NT2/D1 (cell line): ENCODE data around the gene F13A1.

Experiments
- DNase-seq: peaks from one replicate; pipeline ENCODE4 v3.0.0-alpha.2; 2011; ENCODE audit warnings: low read depth, low spot score
- H3K27me3 ChIP-seq: 2 replicates; pipeline ENCODE4 v1.6.0; 2011; ENCODE audit warnings: mild to moderate bottlenecking; ENCODE audit not compliant: insufficient read length, insufficient read depth
- H3K36me3 ChIP-seq: 2 replicates; pipeline ENCODE4 v1.6.1; 2011; ENCODE audit warnings: mild to moderate bottlenecking, low read length, mixed read lengths; ENCODE audit not compliant: insufficient read depth, insufficient read length
- H3K4me1 ChIP-seq: 2 replicates; pipeline ENCODE4 v1.5.1; 2011; ENCODE audit not compliant: insufficient read depth, insufficient read length
- H3K4me3 ChIP-seq: 2 replicates; pipeline ENCODE4 v1.5.1; 2011; ENCODE audit warnings: low read depth; ENCODE audit not compliant: insufficient read length
- H3K9ac ChIP-seq: 2 replicates; pipeline ENCODE4 v1.6.0; 2011; ENCODE audit warnings: low read depth; ENCODE audit not compliant: insufficient read length
- H3K9me3 ChIP-seq: 2 replicates; pipeline ENCODE4 v1.5.1; 2011; ENCODE audit warnings: mild to moderate bottlenecking, low read length; ENCODE audit not compliant: insufficient read depth
- SUZ12 ChIP-seq: IDR thresholded peaks from 2 replicates; pipeline ENCODE4 v1.6.1; 2011; ENCODE audit not compliant: insufficient read length, insufficient read depth; ENCODE audit errors: extremely low read depth
- YY1 ChIP-seq: IDR thresholded peaks from 2 replicates; pipeline ENCODE4 v1.6.1; 2011; ENCODE audit not compliant: insufficient read length, insufficient read depth
- ZNF274 ChIP-seq: IDR thresholded peaks from 2 replicates; pipeline ENCODE4 v1.6.1; 2011; ENCODE audit warnings: mild to moderate bottlenecking, low read depth, low read length

The F13A1 gene

GRCh38 chr6:6225885-6226529 is 94.5 kb downstream of the F13A1 start:
- no peaks in the 10 kb centered on the region for H3K9me3 ChIP-seq
- no peaks in the 10 kb centered on the region for H3K27me3 ChIP-seq
- no peak for DNase-seq
- H3K36me3 ChIP-seq = no peaks in the 10 kb centered on the region
- H3K9ac ChIP-seq = no peak overlapping the region
- peaks cover 5% of the 10 kb centered on the region for H3K4me1 ChIP-seq
- TF ChIP-seq YY1 = no peak
- TF ChIP-seq SUZ12 = no peak
- TF ChIP-seq ZNF274 = no peak
- no peak overlapping the region for H3K4me3 ChIP-seq

- Histone ChIP-seq H3K9me3 (no peaks in the 10 kb centered on the region), H3K27me3 (no peaks in the 10 kb centered on the region), H3K9ac (no peak overlapping the region), H3K4me1 (peaks cover 2% of the 10 kb centered on the region), H3K36me3 (no peaks in the 10 kb centered on the region), H3K4me3 (no peak overlapping the region)
- DNase-seq = no peak
- no peak for TF ChIP-seq ZNF274
- no peak for TF ChIP-seq SUZ12
- TF ChIP-seq YY1 = no peak
Observed at GRCh38 chr6:6224933-6225486, 95.5 kb downstream of the F13A1 start.

- Histone ChIP-seq H3K36me3 (no peaks in the 10 kb centered on the region), H3K9me3 (no peaks in the 10 kb centered on the region), H3K9ac (no peak overlapping the region), H3K4me1 (no peaks in the 10 kb centered on the region), H3K4me3 (no peak overlapping the region), H3K27me3 (no peaks in the 10 kb centered on the region)
- TF ChIP-seq SUZ12 = no peak
- TF ChIP-seq YY1 = no peak
- TF ChIP-seq ZNF274 = no peak
- peak; percentile 16 for DNase-seq
Observed at GRCh38 chr6:6221787-6222535, 98.5 kb downstream of the F13A1 start.

GRCh38 chr6:6220718-6221117 is 99.7 kb downstream of the F13A1 start:
- Histone ChIP-seq H3K27me3 (no peaks in the 10 kb centered on the region), H3K36me3 (no peaks in the 10 kb centered on the region), H3K4me1 (no peaks in the 10 kb centered on the region), H3K4me3 (no peak overlapping the region), H3K9me3 (no peaks in the 10 kb centered on the region), H3K9ac (no peak overlapping the region)
- no peak for DNase-seq
- no peak for TF ChIP-seq ZNF274
- TF ChIP-seq SUZ12 = no peak
- no peak for TF ChIP-seq YY1

- H3K9ac ChIP-seq = no peak overlapping the region
- no peak overlapping the region for H3K4me3 ChIP-seq
- no peaks in the 10 kb centered on the region for H3K36me3 ChIP-seq
- no peaks in the 10 kb centered on the region for H3K9me3 ChIP-seq
- DNase-seq = no peak
- no peaks in the 10 kb centered on the region for H3K27me3 ChIP-seq
- no peaks in the 10 kb centered on the region for H3K4me1 ChIP-seq
- TF ChIP-seq ZNF274 (no peak), SUZ12 (no peak), YY1 (no peak)
Observed at GRCh38 chr6:6219716-6220115, 100.7 kb downstream of the F13A1 start.

- no peak for TF ChIP-seq SUZ12
- TF ChIP-seq ZNF274 = no peak
- TF ChIP-seq YY1 = no peak
- no peak for DNase-seq
- Histone ChIP-seq H3K9ac (no peak overlapping the region), H3K4me1 (no peaks in the 10 kb centered on the region), H3K9me3 (no peaks in the 10 kb centered on the region), H3K27me3 (no peaks in the 10 kb centered on the region), H3K4me3 (no peak overlapping the region), H3K36me3 (no peaks in the 10 kb centered on the region)
Observed at GRCh38 chr6:6218759-6219085, 101.7 kb downstream of the F13A1 start.
